ENCODE results near the gene ACSS3. TPM values are rescaled to one million over a fixed set of nuclear protein-coding genes. Genes with fewer than 3 reads are reported as not detected.
"Not testable (repeated sequence)": the region's sequence is repeated elsewhere in the genome, so short reads cannot be mapped to it uniquely, and the experiment has no call there.

Gene ACSS3
- total RNA-seq, 4 donors from 2014 or later = 78.1 to 106 (median 83.8) TPM

- peaks cover 0 to 17% (median under 1%) of the 10 kb centered on the region in 4 donors for H3K9me3 ChIP-seq
- H3K4me1 ChIP-seq = no peaks in the 10 kb centered on the region
- H3K27me3 ChIP-seq = no peaks in the 10 kb centered on the region
- no peak overlapping the region for H3K27ac ChIP-seq
- H3K4me3 ChIP-seq = no peak overlapping the region
- peaks cover 0 to 75% (median 0%) of the 10 kb centered on the region in 3 donors for H3K36me3 ChIP-seq
- 79 to 86% methylated on average over 2 of the region's 2 CpGs for WGBS, 2 donors
- TF ChIP-seq CTCF (IDR thresholded peaks at IDR 0.05) (no peak), EP300 (IDR thresholded peaks at IDR 0.05) (no peak), POLR2A (IDR thresholded peaks at IDR 0.05) (no peak)
- DNase-seq (ENCODE audit: low spot score in 2 of 2) = no peak
Measured at GRCh38 chr12:81181691-81182090, 103.8 kb downstream of the ACSS3 start.

- Histone ChIP-seq H3K4me3 (no peak overlapping the region), H3K4me1 (no peaks in the 10 kb centered on the region), H3K27ac (no peak overlapping the region), H3K9me3 (peaks cover 0 to 11% (median 0%) of the 10 kb centered on the region in 4 donors), H3K36me3 (peaks cover 0 to 47% (median 0%) of the 10 kb centered on the region in 3 donors), H3K27me3 (no peaks in the 10 kb centered on the region)
- no peak for DNase-seq (ENCODE audit: low spot score in 2 of 2)
- TF ChIP-seq EP300 (IDR thresholded peaks at IDR 0.05) (no peak), CTCF (IDR thresholded peaks at IDR 0.05) (no peak), POLR2A (IDR thresholded peaks at IDR 0.05) (no peak)
- WGBS, 2 donors = 98% methylated on average over 1 of the region's 1 CpG
Measured at GRCh38 chr12:81187686-81188085, 109.8 kb downstream of the ACSS3 start.

GRCh38 chr12:81196595-81196994 is 118.7 kb downstream of the ACSS3 start:
- DNase-seq (ENCODE audit: low spot score in 2 of 2) = no peak
- no peaks in the 10 kb centered on the region for H3K9me3 ChIP-seq
- 92 to 96% methylated on average over 3 of the region's 3 CpGs for WGBS, 2 donors
- H3K4me3 ChIP-seq = no peak overlapping the region
- no peaks in the 10 kb centered on the region for H3K4me1 ChIP-seq
- H3K36me3 ChIP-seq = peaks cover 0 to 12% (median 0%) of the 10 kb centered on the region in 3 donors
- no peak for TF ChIP-seq EP300 (IDR thresholded peaks at IDR 0.05)
- TF ChIP-seq POLR2A (IDR thresholded peaks at IDR 0.05) = no peak
- no peak for TF ChIP-seq CTCF (IDR thresholded peaks at IDR 0.05)
- H3K27ac ChIP-seq = no peak overlapping the region
- no peaks in the 10 kb centered on the region for H3K27me3 ChIP-seq

- not testable (repeated sequence) for H3K4me3 ChIP-seq; H3K27ac ChIP-seq; DNase-seq (ENCODE audit: low spot score in 2 of 2); H3K27me3 ChIP-seq; H3K4me1 ChIP-seq; H3K9me3 ChIP-seq
- peaks cover 0 to 12% (median 0%) of the 10 kb centered on the region in 3 donors for H3K36me3 ChIP-seq
- 62 to 64% methylated on average over 6 of the region's 6 CpGs for WGBS, 2 donors
Measured at GRCh38 chr12:81200561-81200960, 122.7 kb downstream of the ACSS3 start.

- Histone ChIP-seq H3K9me3 (no peaks in the 10 kb centered on the region), H3K4me1 (peaks cover 0 to 8% (median under 1%) of the 10 kb centered on the region in 4 donors), H3K27me3 (no peaks in the 10 kb centered on the region), H3K4me3 (no peak overlapping the region), H3K36me3 (peaks cover 0 to 7% (median 0%) of the 10 kb centered on the region in 3 donors), H3K27ac (peak overlapping the region in 1 of 4 donors; percentile 28)
- TF ChIP-seq EP300 (IDR thresholded peaks at IDR 0.05) (no peak), POLR2A (IDR thresholded peaks at IDR 0.05) (no peak), CTCF (IDR thresholded peaks at IDR 0.05) (no peak)
- 13 to 16% methylated on average over 3 of the region's 3 CpGs for WGBS, 2 donors
- no peak for DNase-seq (ENCODE audit: low spot score in 2 of 2)
Measured at GRCh38 chr12:81203671-81204204, 125.9 kb downstream of the ACSS3 start.
